HL-60/S4 treated with retinoic acid at 250 ng/mL for 4 days and 3 days (cell line): ENCODE results near the gene NSUN7.

ENCODE experiments used
- in situ Hi-C: fragments of 300-500 bp; cut with MboI; formaldehyde crosslinking; loops from 2 replicates; pipeline ENCODE4 v1.7.0; 2022; ENCODE audit warnings: low sequenced_read_pairs

The NSUN7 gene

GRCh38 chr4:40749717-40750460 lies at the start of gene NSUN7:
NSUN7 (plus strand) TSS chr4:40749955; CDS start chr4:40750694, 739 bp downstream.
- in situ Hi-C loops, result no loop called here

GRCh38 chr4:40702137-40702799 lies 47.5 kb upstream of the NSUN7 start:
- in situ Hi-C loops, result loop anchor here (25.0 kb wide), 1 partner anchor 365 kb away; the partner anchor contains the start of gene CHRNA9

GRCh38 chr4:40702800-40703151 lies 47.0 kb upstream of the NSUN7 start:
- in situ Hi-C loops, result loop anchor here (25.0 kb wide), 1 partner anchor 365 kb away; the partner anchor contains the start of gene CHRNA9

GRCh38 chr4:40704073-40704472 lies 45.7 kb upstream of the NSUN7 start:
- in situ Hi-C loops, result loop anchor here (25.0 kb wide), 1 partner anchor 367 kb away; the partner anchor contains the start of gene CHRNA9

GRCh38 chr4:40710484-40711254 lies 39.1 kb upstream of the NSUN7 start:
- in situ Hi-C loops, result loop anchor here (25.0 kb wide), 1 partner anchor 373 kb away; the partner anchor contains the start of gene CHRNA9

GRCh38 chr4:40713001-40713400 lies 36.8 kb upstream of the NSUN7 start:
- in situ Hi-C loops, result loop anchor here (25.0 kb wide), 1 partner anchor 376 kb away; the partner anchor contains the start of gene CHRNA9

GRCh38 chr4:40713798-40714197 lies 36.0 kb upstream of the NSUN7 start:
- in situ Hi-C loops, result loop anchor here (25.0 kb wide), 1 partner anchor 376 kb away; the partner anchor contains the start of gene CHRNA9

- in situ Hi-C loops, result loop anchor here (25.0 kb wide), 1 partner anchor 381 kb away; the partner anchor contains the start of gene CHRNA9
Measured at GRCh38 chr4:40718586-40718985, 31.2 kb upstream of the NSUN7 start.

- in situ Hi-C loops, result loop anchor here (25.0 kb wide), 1 partner anchor 382 kb away; the partner anchor contains the start of gene CHRNA9
Measured at GRCh38 chr4:40719008-40719623, 30.6 kb upstream of the NSUN7 start.

- in situ Hi-C loops, result loop anchor here (25.0 kb wide), 1 partner anchor 383 kb away; the partner anchor contains the start of gene CHRNA9
Measured at GRCh38 chr4:40720351-40720750, 29.4 kb upstream of the NSUN7 start.

- in situ Hi-C loops, result loop anchor here (25.0 kb wide), 1 partner anchor 384 kb away; the partner anchor contains the start of gene CHRNA9
Measured at GRCh38 chr4:40720916-40721315, 28.8 kb upstream of the NSUN7 start.

- in situ Hi-C loops, result loop anchor here (25.0 kb wide), 1 partner anchor 384 kb away; the partner anchor contains the start of gene CHRNA9
Measured at GRCh38 chr4:40721730-40722171, 28.0 kb upstream of the NSUN7 start.

- in situ Hi-C loops, result loop anchor here (25.0 kb wide), 1 partner anchor 385 kb away; the partner anchor contains the start of gene CHRNA9
Measured at GRCh38 chr4:40722576-40723161, 27.1 kb upstream of the NSUN7 start.

- in situ Hi-C loops, result loop anchor here (25.0 kb wide), 1 partner anchor 386 kb away; the partner anchor contains the start of gene CHRNA9
Measured at GRCh38 chr4:40723728-40724127, 26.0 kb upstream of the NSUN7 start.

GRCh38 chr4:40728333-40728732 lies 21.4 kb upstream of the NSUN7 start:
- in situ Hi-C loops, result no loop called here

- in situ Hi-C loops, result no loop called here
Measured at GRCh38 chr4:40729555-40729954, 20.2 kb upstream of the NSUN7 start.

- in situ Hi-C loops, result no loop called here
Measured at GRCh38 chr4:40730091-40730679, 19.6 kb upstream of the NSUN7 start.

- in situ Hi-C loops, result no loop called here
Measured at GRCh38 chr4:40731361-40731760, 18.4 kb upstream of the NSUN7 start.

- in situ Hi-C loops, result no loop called here
Measured at GRCh38 chr4:40731792-40732245, 17.9 kb upstream of the NSUN7 start.
